ENCODE measurements around the gene ASTE1. TPM values are rescaled to one million over a fixed set of nuclear protein-coding genes. Genes with fewer than 3 reads are reported as not detected.
A peak's percentile ranks its signal among the peaks of the same experiment; 100 is the strongest.

Gene ASTE1, protein sequence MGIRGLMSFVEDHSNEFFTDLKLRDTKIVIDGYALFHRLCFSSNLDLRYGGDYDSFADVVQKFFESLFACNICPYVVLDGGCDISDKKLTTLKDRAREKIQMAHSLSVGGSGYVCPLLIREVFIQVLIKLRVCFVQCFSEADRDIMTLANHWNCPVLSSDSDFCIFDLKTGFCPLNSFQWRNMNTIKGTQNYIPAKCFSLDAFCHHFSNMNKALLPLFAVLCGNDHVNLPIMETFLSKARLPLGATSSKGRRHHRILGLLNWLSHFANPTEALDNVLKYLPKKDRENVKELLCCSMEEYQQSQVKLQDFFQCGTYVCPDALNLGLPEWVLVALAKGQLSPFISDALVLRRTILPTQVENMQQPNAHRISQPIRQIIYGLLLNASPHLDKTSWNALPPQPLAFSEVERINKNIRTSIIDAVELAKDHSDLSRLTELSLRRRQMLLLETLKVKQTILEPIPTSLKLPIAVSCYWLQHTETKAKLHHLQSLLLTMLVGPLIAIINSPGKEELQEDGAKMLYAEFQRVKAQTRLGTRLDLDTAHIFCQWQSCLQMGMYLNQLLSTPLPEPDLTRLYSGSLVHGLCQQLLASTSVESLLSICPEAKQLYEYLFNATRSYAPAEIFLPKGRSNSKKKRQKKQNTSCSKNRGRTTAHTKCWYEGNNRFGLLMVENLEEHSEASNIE
- polyA plus RNA-seq (2011; rRNA removed): 4.5 and 5.7 TPM in 2 replicates
- 6.0 and 6.3 TPM in 2 replicates for polyA minus RNA-seq (2011; rRNA and poly(A)+ RNA removed)

DNA sequence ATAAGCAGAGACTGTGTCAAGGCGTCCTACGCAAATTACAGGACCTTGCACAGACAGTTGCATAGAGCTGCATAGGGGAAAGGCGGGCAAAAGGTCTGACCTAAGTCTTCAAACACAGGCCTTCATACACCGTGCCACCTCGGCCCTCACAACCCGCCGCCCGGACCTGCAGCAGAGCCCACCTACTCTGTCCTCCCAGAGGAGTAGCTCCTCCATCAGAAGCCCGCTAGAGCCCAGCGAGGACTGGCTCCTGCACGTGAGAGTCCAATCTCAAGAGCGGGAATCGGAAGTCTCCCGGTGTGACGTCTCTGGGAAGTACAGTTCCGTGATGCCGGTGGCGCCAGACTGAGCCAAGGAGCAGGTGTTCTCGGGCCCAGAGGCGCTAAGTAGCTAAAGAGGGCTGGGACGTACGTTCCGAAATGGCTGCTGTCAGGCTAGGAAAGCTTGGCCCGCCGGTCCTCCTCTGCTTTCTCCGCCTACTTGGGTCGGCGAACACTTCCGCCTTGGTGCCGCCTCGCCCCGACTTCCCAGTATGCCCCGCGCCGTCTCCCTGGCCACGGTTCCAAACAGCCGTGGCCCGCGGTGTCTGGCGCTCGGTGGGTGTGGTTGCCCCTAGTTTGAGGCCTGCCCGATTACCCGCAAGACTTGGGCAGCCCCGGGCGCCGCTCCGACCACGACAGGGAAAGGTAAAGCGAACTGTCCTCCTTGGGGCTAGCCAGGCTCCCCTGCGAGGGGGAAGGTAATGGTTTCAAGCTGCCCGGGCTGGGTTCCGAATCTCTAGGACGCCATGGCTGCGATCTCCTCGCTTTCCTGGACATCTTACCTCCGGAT lies at the start of gene ASTE1, which contains the start of gene NEK11:
ASTE1 (minus strand) TSS at position 505 of the 831 bp plus-strand sequence. CDS start 1,519 bp downstream, outside the sequence.
NEK11 (plus strand) TSS at position 557 of the 831 bp plus-strand sequence. CDS start 2,832 bp downstream, outside the sequence.
- peak; percentile 39 for DNase-seq (ENCODE audit: low read depth)
- peak within 1 kb of the TSS; percentile 76 for H3K4me3 ChIP-seq (ENCODE audit: low read depth, low read length)
- H3K36me3 ChIP-seq (ENCODE audit: control insufficient read depth, insufficient read depth, low read length): no peaks in the 10 kb centered on the region
- CTCF ChIA-PET: interaction anchor here (0.6 to 1.3 kb wide), 2 partner anchors 192 to 767 kb away, joined by 4 read pairs; no protein-coding TSS in a partner anchor
- TF ChIP-seq, protein P1, sequence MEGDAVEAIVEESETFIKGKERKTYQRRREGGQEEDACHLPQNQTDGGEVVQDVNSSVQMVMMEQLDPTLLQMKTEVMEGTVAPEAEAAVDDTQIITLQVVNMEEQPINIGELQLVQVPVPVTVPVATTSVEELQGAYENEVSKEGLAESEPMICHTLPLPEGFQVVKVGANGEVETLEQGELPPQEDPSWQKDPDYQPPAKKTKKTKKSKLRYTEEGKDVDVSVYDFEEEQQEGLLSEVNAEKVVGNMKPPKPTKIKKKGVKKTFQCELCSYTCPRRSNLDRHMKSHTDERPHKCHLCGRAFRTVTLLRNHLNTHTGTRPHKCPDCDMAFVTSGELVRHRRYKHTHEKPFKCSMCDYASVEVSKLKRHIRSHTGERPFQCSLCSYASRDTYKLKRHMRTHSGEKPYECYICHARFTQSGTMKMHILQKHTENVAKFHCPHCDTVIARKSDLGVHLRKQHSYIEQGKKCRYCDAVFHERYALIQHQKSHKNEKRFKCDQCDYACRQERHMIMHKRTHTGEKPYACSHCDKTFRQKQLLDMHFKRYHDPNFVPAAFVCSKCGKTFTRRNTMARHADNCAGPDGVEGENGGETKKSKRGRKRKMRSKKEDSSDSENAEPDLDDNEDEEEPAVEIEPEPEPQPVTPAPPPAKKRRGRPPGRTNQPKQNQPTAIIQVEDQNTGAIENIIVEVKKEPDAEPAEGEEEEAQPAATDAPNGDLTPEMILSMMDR (IDR thresholded peaks at IDR 0.05; ENCODE audit: insufficient read depth, low read depth, low read length): no peak
- no peaks in the 10 kb centered on the region for H3K27me3 ChIP-seq (ENCODE audit: control insufficient read depth, insufficient read depth, low read length)
- POLR2A ChIA-PET: interaction anchor here (0.6 kb wide), 1 partner anchor 19 kb away, joined by 4 read pairs; no protein-coding TSS in a partner anchor

- POLR2A ChIA-PET: no interaction called here
- no peak for DNase-seq (ENCODE audit: low read depth)
- CTCF ChIA-PET: no interaction called here
- Histone ChIP-seq H3K4me3 (ENCODE audit: low read depth, low read length) (no peak overlapping the region), H3K36me3 (ENCODE audit: control insufficient read depth, insufficient read depth, low read length) (no peaks in the 10 kb centered on the region), H3K27me3 (ENCODE audit: control insufficient read depth, insufficient read depth, low read length) (no peaks in the 10 kb centered on the region)
- TF ChIP-seq, protein P1 (IDR thresholded peaks at IDR 0.05; ENCODE audit: insufficient read depth, low read depth, low read length): no peak
Measured at GRCh38 chr3:131075632-131076328, 49.2 kb upstream of the ASTE1 start.

GRCh38 chr3:131072845-131073244 lies 46.2 kb upstream of the ASTE1 start:
- POLR2A ChIA-PET: no interaction called here
- no peaks in the 10 kb centered on the region for H3K27me3 ChIP-seq (ENCODE audit: control insufficient read depth, insufficient read depth, low read length)
- TF ChIP-seq, protein P1 (IDR thresholded peaks at IDR 0.05; ENCODE audit: insufficient read depth, low read depth, low read length): no peak
- DNase-seq (ENCODE audit: low read depth): no peak
- H3K4me3 ChIP-seq (ENCODE audit: low read depth, low read length): no peak overlapping the region
- H3K36me3 ChIP-seq (ENCODE audit: control insufficient read depth, insufficient read depth, low read length): no peaks in the 10 kb centered on the region
- CTCF ChIA-PET: no interaction called here

DNA sequence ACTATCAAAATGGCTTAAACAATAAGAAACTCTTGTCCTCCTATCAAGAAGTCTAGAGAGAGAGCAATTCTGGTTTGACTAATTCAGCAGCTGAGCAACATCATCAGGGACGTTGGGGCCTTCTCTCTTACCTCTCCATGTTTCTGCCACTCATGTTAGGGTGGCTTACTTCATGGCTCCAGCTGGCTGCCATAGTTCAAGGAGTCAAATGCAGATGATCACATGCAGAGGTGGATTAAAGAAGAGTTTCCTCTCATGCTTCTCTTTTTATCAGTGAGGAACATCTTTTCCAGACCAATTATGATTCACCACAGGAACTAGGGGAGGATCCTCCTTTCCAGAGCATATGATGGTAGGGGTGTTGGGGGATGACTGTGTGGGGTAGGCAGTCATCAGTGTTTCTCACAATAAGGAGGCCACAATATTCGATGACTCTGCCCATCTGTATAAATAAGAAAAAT lies 45.5 kb upstream of the ASTE1 start:
- Histone ChIP-seq H3K27me3 (ENCODE audit: control insufficient read depth, insufficient read depth, low read length) (no peaks in the 10 kb centered on the region), H3K4me3 (ENCODE audit: low read depth, low read length) (no peak overlapping the region), H3K36me3 (ENCODE audit: control insufficient read depth, insufficient read depth, low read length) (no peaks in the 10 kb centered on the region)
- ChIA-PET CTCF (no interaction called here), POLR2A (no interaction called here)
- TF ChIP-seq, protein P1 (IDR thresholded peaks at IDR 0.05; ENCODE audit: insufficient read depth, low read depth, low read length): no peak
- DNase-seq (ENCODE audit: low read depth): peak; percentile 17
